Right lobe of liver (tissue), 4 donors: ENCODE results near the gene RPL37A.

Experiments
- CTCF ChIP-seq, 4 donors: fragments of 200-600 bp in 3 of 4; fragments of 450-650 bp in 1 of 4; IDR thresholded peaks; one replicate each; pipeline versions ENCODE4 v1.5.1 to v1.8.0; 2016 to 2022; ENCODE audit warnings: antibody characterized with exemption in 4 of 4, mild to moderate bottlenecking in 2 of 4
- POLR2A ChIP-seq: fragments of 450-650 bp; IDR thresholded peaks from one replicate; pipeline ENCODE4 v1.6.1; 2017; ENCODE audit warnings: antibody characterized with exemption, mild to moderate bottlenecking
- donor health status: DM: no; HTN: no; CAD: no.
- donor health status: DM: no; HTN: no; CAD: no.
- donor health status: DM: no; HTN: yes; CAD: no.

- TF ChIP-seq CTCF (IDR thresholded peaks at IDR 0.05) (no peak), POLR2A (no peak)
Measured at GRCh38 chr2:216450346-216450745, 48.3 kb upstream of the RPL37A start.
